D721Med (cell line): ENCODE results near the gene MS4A10.

Source experiments
- DNase-seq: peaks from one replicate; pipeline ENCODE4 v3.0.0; 2011; ENCODE audit warnings: low spot score; ENCODE audit not compliant: insufficient read length
- FAIRE-seq: peaks from 2 replicates; lab custom pipeline; 2011; peaks lifted over from hg19 to GRCh38; lab: Jason Lieb, UNC
- TF ChIP-seq, protein P1 (sequence below): IDR thresholded peaks from 2 replicates; pipeline ENCODE4 v1.5.1; 2012; ENCODE audit warnings: mild to moderate bottlenecking, control low read depth; ENCODE audit not compliant: insufficient read depth; ENCODE audit errors: missing control alignments

Gene MS4A10

DNA sequence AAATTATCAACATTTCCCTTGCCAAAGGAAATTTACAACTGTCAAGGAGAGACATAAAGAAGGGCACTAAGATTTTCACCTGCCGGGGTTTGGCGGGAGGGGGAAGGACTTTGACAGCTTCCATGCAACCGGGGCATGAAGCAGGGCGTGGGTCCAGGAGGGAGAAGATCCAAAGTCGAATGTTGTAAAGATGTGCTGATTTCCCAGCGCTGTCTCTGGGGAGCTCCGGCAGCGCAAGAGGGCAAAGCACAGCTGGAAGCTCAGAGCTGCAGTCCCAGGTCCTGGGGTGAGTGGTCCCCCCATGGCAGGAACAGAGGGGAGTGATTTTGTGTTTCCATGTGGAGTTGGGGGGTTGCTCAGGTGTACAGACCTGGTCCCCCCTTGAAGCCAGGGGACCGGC, at the start of gene MS4A10:
Gene MS4A10 (plus strand): TSS at position 198 of the 400 bp plus-strand sequence. CDS start 5,003 bp downstream, outside the sequence.
- TF ChIP-seq, protein P1, sequence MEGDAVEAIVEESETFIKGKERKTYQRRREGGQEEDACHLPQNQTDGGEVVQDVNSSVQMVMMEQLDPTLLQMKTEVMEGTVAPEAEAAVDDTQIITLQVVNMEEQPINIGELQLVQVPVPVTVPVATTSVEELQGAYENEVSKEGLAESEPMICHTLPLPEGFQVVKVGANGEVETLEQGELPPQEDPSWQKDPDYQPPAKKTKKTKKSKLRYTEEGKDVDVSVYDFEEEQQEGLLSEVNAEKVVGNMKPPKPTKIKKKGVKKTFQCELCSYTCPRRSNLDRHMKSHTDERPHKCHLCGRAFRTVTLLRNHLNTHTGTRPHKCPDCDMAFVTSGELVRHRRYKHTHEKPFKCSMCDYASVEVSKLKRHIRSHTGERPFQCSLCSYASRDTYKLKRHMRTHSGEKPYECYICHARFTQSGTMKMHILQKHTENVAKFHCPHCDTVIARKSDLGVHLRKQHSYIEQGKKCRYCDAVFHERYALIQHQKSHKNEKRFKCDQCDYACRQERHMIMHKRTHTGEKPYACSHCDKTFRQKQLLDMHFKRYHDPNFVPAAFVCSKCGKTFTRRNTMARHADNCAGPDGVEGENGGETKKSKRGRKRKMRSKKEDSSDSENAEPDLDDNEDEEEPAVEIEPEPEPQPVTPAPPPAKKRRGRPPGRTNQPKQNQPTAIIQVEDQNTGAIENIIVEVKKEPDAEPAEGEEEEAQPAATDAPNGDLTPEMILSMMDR: no peak
- FAIRE-seq (no peak), DNase-seq (no peak)

DNA sequence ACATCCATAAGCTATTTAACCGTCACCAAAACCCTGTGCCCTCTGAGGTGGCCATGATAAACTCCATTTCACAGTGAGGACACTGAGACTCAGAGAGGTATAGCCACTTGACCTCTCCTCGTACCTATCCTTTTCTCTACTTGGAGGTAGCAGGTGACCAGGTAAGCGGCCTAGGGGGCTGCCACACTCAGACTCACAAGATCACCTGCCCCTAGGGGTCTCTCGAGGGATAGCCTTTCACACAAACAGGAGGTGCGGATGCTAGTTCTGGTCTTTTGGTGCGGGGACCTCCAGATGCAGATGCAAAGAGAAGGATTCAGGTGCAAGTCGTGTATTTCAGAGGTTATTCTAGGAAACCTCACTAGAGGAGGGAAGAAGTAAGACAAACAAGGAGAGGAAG, 46.0 kb upstream of the MS4A10 start:
- FAIRE-seq: no peak

DNA sequence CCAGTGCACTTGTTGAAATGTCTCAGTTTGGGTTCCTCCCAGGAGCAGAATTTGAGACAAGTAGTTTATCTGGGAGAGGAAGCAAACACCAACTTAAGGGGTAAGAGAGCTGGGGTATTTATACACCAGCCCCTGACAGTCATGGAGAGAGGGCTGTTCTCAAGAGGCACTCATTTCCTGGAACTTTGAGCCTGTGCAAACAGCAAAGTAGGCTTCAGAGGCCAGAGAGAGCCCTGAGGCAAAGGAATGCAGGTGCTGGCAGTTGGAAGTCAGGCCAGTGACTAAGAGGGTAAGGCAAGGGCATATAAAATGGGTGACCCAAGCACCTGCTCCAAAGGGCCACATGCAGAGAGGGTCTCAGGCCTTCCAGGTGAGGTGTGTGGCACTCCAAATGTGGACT, 44.6 kb upstream of the MS4A10 start:
- DNase-seq: no peak
- TF ChIP-seq, protein P1: no peak
- no peak for FAIRE-seq

More for the DNA sequence above, 46.0 kb upstream of the MS4A10 start:
- TF ChIP-seq, protein P1: no peak
- no peak for DNase-seq

DNA sequence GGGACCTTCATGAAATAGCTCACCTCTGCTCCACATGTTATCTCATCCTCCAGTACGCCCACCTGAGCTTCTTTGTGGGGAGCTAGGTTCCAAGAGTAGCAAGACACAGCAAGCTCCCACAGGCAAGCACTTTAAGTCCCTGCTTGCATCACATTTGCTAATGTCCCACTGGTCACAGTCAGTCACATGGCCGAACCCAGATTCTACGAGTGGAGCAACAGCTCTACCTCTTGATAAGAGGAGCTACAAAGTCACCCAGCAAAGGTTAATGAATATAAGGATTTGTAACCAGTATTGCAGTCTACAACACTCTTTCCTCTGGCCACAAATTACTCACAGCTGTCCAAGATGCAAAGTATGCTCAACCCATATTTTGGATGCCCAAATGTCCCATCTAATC, 43.7 kb upstream of the MS4A10 start:
- FAIRE-seq: no peak
- no peak for DNase-seq
- TF ChIP-seq, protein P1: no peak

DNA sequence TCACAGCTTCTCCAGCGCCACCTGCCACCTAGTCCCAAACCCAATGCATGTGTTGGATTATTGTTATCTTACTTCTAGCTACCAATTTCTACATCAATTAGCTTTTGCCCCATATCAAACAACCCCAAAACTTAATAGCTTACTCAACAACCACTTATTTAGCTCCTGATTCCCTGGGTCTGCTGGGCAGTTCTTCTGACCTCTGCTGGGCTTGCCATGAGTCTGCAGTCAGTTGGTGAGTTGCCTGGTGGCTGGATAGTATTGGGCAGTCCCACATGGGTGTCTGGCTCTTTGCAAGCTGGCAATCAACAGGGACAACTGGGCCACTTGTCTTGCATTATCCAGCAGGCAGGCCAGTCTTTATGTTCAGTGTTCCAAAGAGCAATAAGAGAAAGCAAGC, 42.1 kb upstream of the MS4A10 start:
- FAIRE-seq (no peak), DNase-seq (no peak)
- TF ChIP-seq, protein P1: no peak

DNA sequence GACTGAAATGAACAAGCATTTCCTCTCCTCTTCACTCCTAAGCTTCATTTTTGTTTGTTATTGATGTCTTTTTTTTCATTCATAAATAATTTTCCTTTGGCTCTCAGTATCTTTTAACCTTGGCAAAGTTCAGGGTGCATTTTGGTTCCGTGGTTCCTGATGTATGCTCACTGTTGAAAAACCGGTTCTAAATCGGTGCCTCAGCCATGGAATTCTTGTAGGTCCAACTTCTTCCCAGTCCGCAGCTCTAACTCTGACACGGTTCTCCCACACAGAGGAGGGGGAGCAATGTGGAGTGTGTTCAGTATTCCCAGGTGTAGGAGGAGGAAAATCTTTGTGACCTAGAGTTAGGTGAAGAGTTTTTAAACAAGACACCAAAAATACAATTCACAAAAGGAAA, 41.0 kb upstream of the MS4A10 start:
- FAIRE-seq: no peak
- DNase-seq: no peak

DNA sequence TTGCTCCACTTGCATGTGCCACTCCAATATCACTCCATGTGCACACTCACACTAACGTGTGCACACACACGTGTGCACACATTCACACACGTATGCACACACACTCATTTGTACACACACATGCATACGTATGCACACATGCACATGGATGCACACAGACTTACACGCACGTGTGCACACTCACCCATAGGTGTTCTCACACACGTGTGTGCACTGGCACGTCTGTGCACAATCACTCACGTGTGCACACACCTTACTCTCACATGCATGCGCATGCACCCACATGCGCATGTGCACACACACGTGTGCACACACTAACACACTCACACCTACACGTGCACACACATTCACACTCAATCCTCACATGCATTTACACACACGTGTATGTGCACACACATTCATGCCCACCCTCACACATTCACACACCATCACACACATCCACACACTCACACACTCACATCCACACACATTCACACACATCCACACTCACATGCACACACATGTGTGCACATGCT, 37.7 kb upstream of the MS4A10 start:
- TF ChIP-seq, protein P1: no peak
- FAIRE-seq (no peak), DNase-seq (no peak)

More for the DNA sequence above, 41.0 kb upstream of the MS4A10 start:
- TF ChIP-seq, protein P1: no peak
